Measurements from ENCODE around the gene ZIC5.

The ZIC5 gene

GRCh38 chr13:99971576-99972189 lies at the start of gene ZIC5:
ZIC5 (minus strand) TSS chr13:99971767; CDS start chr13:99971603, 164 bp downstream.
- DNase-seq (ENCODE audit: low read depth in 3 of 3, low spot score in 1 of 3) = no peak

DNA sequence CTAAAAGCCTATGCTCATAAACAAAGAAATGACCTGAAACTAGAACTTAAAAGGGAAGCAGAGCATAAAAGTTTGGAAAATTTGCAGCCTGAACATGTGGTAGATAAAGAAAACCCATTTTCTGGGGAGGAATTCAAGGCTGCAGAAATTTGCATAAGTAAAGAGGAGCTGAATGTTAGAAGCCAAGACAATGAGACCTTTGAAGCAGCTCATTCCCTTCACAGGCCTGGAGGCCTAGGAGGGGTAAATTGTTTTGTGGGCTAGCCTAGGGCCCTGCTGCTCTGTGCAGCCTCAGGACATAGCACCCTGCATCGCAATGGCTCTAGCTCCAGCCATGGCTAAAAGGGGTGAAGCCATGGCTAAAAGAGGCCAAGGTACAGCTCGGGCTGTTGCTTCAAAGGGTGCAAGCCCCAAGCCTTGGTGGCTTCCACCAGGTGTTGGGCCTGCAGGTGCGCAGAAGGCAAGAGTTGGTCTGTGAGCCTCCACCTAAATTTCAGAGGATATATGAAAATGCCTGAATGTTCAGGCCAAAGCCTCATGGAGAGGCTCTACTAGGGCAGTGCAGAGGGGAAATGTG lies 48.3 kb upstream of the ZIC5 start:
- no peak for DNase-seq (ENCODE audit: low read depth in 3 of 3, low spot score in 1 of 3)

- no peak for DNase-seq (ENCODE audit: low read depth in 3 of 3, low spot score in 1 of 3)
Measured at GRCh38 chr13:100014621-100015020, 43.1 kb upstream of the ZIC5 start.

- no peak for DNase-seq (ENCODE audit: low read depth in 3 of 3, low spot score in 1 of 3)
Measured at GRCh38 chr13:99998261-99998660, 26.7 kb upstream of the ZIC5 start.

GRCh38 chr13:99997702-99998214 lies 26.2 kb upstream of the ZIC5 start:
- DNase-seq (ENCODE audit: low read depth in 3 of 3, low spot score in 1 of 3) = no peak

- DNase-seq (ENCODE audit: low read depth in 3 of 3, low spot score in 1 of 3) = no peak
Measured at GRCh38 chr13:99996381-99996973, 24.9 kb upstream of the ZIC5 start.

GRCh38 chr13:99995589-99996380 lies 24.2 kb upstream of the ZIC5 start:
- no peak for DNase-seq (ENCODE audit: low read depth in 3 of 3, low spot score in 1 of 3)

GRCh38 chr13:99995104-99995588 lies 23.6 kb upstream of the ZIC5 start:
- DNase-seq (ENCODE audit: low read depth in 3 of 3, low spot score in 1 of 3) = no peak

GRCh38 chr13:99994638-99995020 lies 23.1 kb upstream of the ZIC5 start:
- DNase-seq (ENCODE audit: low read depth in 3 of 3, low spot score in 1 of 3) = no peak

GRCh38 chr13:99993660-99994637 lies 22.4 kb upstream of the ZIC5 start:
- no peak for DNase-seq (ENCODE audit: low read depth in 3 of 3, low spot score in 1 of 3)

- no peak for DNase-seq (ENCODE audit: low read depth in 3 of 3, low spot score in 1 of 3)
Measured at GRCh38 chr13:99992949-99993351, 21.4 kb upstream of the ZIC5 start.

DNA sequence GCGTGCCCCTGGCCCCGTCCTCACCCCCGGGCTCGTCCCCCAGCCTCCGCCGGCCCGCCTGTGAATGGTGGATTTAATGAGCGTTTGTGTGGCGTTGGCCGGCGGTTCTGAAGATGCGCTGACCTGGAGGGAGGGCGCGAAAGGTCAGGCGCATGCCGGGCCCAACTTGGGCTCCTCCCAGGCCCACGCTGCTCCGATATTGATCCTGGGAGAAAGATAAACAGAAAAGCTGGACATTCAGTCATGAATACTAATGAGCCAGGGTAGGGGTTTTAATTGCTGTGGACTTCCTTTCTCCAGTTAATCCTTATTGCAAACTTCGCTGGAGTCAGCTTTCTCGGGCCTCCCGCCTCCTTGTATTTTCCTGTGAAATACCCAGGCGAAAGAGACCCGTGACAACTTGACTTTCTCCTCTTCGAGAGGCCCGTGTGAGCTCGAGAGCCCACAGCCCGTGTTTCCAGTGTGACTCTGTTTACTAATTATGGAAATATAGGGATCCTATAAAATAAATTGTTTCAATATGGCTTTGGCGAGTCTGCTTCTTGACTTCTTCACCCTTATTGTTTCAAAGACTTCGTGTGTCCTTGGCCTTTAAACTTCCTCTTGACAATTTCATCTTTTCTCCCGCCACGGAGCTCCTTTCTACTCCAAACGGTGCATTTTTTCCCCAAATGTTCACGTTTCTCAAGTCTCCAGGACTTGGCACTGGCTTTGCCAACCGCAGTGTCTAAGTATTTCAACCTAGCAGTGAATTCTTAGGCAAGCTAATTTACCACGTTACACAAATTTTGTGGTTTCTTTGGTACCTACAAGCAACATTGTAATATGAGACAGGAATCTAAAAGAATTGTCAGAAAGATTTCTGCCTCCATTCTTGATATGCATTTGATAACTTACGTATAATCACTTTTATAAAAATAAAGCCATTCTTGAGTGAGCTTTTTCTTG lies 20.5 kb upstream of the ZIC5 start:
- no peak for DNase-seq (ENCODE audit: low read depth in 3 of 3, low spot score in 1 of 3)

DNA sequence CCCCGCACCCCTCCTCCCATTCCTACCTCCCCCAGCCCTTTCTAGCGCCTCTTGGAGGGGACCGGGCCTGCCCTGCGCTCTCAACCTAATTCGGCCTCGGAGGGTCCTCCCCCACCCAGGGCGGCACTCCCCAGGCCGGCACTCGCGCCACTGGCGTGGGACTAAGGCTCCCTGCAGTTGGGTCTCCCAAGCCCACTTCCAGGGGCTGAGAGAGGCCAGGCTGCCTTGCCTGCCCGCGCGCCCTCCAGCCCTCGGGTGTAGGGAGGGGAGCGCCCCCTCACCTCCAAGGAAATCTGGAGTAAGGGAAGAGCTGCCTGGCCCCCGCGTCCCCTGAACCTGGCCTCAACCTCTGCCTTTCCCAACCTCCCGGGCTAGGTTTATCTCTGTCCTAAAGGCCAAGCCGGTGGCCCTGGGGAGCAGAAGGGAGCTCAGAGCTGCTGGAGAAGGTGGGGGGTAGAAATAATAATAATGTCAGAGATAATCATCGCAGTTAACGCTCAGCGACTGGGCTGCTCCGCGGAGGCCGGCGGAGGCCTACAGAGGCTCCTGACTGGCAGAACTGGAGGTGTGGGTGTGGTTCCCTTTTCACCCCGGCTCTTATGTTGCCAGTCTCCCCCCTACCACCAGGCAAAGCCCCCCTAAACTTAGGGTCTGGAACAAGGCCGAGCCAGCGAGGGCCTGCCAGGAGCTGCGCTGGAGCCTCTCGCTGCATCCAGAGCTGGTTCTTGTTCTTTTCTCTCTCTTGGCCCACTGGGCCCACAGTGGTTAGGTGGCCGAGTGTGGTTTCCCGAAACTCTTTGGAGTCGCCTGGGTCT lies 19.7 kb upstream of the ZIC5 start:
- DNase-seq (ENCODE audit: low read depth in 3 of 3, low spot score in 1 of 3) = no peak

- DNase-seq (ENCODE audit: low read depth in 3 of 3, low spot score in 1 of 3) = no peak
Measured at GRCh38 chr13:99990126-99990977, 18.8 kb upstream of the ZIC5 start.

DNA sequence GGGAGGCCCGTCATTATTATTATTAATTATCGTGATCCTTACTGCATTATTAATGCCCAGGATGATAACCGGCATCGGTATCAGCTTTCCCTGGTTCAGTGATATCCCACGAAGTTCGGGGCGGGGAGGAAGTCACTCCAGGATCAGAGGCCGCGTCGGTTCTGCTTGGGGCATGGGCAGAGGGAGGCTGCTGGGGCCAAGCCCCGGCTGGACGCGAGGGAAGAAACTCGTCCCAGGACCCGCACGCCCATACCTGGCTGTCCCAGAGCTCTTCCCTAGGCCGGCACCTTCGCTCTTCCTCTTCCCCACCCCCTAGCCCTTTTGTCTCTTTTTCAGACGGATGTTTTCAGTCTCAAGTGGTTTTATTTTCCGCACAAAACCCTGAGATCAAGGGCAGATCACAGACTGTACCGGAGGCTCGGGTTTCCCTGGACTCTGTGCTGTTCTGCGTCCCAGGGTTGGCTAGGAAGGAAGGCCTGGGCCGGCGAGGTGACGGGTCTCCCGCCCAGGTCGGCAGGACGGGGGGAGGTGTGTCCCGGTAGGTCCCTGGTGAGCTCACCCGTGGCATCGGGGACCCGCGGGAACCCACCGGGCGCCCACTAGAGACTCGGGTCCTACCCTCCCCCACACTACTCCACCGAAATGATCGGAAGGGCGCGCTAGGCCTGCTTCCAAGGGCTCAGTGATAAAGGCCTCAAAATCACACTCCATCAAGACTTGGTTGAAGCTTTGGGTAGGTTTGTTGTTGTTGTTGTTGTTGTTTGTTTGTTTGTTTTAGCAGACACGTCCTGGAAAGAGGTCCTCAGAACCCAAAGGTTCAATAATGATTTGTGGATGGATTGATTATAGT lies 17.9 kb upstream of the ZIC5 start:
- DNase-seq (ENCODE audit: low read depth in 3 of 3, low spot score in 1 of 3) = no peak

GRCh38 chr13:99988529-99989275 lies 17.1 kb upstream of the ZIC5 start:
- DNase-seq (ENCODE audit: low read depth in 3 of 3, low spot score in 1 of 3) = no peak

All from stimulated activated CD4-positive, alpha-beta T cell treated with anti-CD3 and anti-CD28 coated beads, TNF-alpha, amount 100 ng/mL, for 1 hour (primary cell).